Prostate gland (tissue), 2 donors: ENCODE measurements around the gene STOM.

ENCODE experiments used
- CTCF ChIP-seq, 4 experiments: fragments of 200-600 bp in 2 of 4; fragments of 450-650 bp in 2 of 4; sonication (generic) in 2 of 4; IDR thresholded peaks; 1 replicate in 3 of 4; 2 replicates in 1 of 4; pipeline ENCODE4 v1.5.1; 2016 to 2019; ENCODE audit warnings: antibody characterized with exemption in 4 of 4, mild to moderate bottlenecking in 2 of 4, moderate library complexity in 2 of 4
- POLR2A ChIP-seq: fragments of 450-650 bp; IDR thresholded peaks from one replicate; pipeline ENCODE4 v1.6.1; 2016; ENCODE audit warnings: antibody characterized with exemption, mild to moderate bottlenecking
- POLR2AphosphoS5 ChIP-seq: sonication (generic); formaldehyde crosslinking; IDR thresholded peaks from one replicate; pipeline ENCODE4 v1.6.1; 2017; ENCODE audit warnings: antibody characterized with exemption

GRCh38 chr9:121312169-121312568, 57.9 kb downstream of the STOM start:
- TF ChIP-seq POLR2A (no peak), POLR2AphosphoS5 (no peak), CTCF (IDR thresholded peaks at IDR 0.05) (no peak)
